Measurements from ENCODE around the gene HOXC5.

Gene HOXC5

GRCh38 chr12:54019091-54019811 lies 13.6 kb upstream of the HOXC5 start:
- no peak for DNase-seq (ENCODE audit: low read depth in 4 of 4, low spot score in 1 of 4)

- no peak for DNase-seq (ENCODE audit: low read depth in 4 of 4, low spot score in 1 of 4)
Measured at GRCh38 chr12:54019924-54020590, 12.8 kb upstream of the HOXC5 start.

DNA sequence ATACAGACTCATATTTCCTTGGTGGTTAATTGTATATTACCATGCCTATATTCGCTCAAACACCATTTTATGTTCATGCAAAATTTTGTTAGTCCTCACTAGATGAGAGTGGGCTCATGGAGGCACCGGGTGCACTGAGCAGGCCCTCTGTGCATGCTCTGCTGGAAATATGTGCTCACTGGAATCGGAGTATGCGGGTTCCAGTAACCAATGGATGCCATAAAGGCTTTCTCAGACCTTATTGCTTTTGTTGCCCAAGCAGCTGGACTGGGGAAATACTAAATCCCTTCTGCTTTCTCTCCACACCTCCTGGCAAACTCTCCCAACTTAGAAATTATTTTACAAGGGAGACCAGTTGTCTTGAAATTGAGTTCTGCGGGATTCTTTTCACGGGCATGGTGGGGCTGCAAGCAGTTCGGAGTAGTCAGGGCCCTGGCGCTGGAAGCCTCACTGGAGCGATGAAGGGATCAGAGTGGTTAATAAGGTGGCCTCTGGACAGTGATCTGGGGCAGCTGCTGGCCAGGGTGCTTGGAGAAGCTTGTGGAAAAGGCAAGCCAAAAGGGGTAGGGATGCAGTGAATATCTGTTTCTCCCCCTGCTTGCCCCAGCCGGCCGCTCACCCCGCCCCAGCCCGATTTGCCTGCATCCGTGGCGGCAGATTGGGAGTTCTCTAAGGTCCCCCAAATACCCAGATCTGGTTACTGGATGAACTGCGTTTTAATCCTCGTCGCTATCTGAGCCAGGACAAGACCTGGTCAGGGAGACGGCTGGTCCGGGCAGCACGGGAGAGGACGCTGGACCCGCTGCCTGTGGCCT lies 12.1 kb upstream of the HOXC5 start:
- DNase-seq (ENCODE audit: low read depth in 4 of 4, low spot score in 1 of 4): no peak

DNA sequence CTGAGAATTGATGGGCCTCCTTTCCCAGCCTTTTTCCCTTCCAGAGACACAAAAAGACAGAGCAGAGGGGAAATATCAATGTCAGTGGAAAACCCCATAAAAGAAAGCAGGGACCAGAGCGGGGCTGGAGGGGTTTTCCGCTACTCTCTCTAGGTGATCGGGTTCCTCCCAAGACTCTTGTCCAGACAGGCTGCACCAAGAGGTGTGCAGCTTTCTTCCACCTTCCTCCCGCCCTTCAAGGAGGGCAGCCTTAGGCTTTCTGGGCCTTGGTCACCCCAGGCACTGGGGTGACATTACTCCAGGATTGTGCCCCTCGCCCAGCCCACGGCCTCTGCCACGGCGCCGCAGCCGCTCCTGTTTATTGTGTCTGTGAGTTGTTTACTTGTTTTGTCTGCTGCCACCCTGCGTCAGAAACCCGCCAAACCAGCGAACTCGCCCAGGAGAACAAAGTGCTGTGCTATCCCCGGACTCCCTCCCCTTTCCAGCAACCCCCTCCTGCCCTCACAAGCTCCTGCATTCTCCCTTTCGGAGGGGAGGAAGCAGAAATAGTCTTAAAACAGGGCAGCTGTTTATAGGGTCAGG lies 11.3 kb upstream of the HOXC5 start:
- DNase-seq (ENCODE audit: low read depth in 4 of 4, low spot score in 1 of 4): no peak

- DNase-seq (ENCODE audit: low read depth in 4 of 4, low spot score in 1 of 4): no peak
Measured at GRCh38 chr12:54022960-54023884, 9.6 kb upstream of the HOXC5 start.

GRCh38 chr12:54024127-54024526 lies 8.7 kb upstream of the HOXC5 start:
- DNase-seq (ENCODE audit: low read depth in 4 of 4, low spot score in 1 of 4): no peak

DNA sequence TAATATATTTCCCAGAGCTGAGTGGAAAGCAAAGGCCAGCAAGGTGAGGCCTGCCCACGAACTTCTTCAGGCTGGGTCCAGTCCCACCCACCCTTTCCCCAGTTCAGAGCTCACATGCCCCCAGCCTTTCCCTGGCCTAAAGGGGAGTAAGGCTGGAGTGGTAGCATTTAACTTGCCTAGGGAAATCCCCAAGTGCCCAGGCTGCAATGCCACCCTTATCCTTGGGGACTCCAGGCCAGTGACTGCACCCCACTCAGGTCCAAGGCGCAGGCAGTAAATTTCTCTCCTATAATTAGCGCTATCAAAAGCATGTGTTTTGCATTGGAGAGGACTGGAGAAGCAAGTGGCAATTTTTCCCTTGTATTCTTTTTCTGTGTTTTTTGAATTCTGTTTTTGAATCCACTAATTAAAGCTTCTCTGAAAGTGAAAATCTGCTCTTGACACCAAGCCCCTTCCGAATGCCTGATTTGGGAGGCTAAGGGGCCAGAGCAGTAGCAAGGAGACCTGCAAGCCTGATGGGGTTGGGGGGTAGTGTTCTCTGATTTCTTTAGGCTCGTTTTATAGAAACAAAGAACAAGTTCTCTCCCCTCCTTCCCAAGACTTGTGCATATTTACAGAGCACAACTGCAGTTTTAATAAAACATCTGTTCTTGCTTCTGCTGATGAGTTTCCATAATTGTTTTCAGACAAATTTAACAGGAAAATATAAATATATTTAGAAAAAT lies 8.1 kb upstream of the HOXC5 start:
- DNase-seq (ENCODE audit: low read depth in 4 of 4, low spot score in 1 of 4): no peak

- DNase-seq (ENCODE audit: low read depth in 4 of 4, low spot score in 1 of 4): no peak
Measured at GRCh38 chr12:54025499-54026405, 7.1 kb upstream of the HOXC5 start.

DNA sequence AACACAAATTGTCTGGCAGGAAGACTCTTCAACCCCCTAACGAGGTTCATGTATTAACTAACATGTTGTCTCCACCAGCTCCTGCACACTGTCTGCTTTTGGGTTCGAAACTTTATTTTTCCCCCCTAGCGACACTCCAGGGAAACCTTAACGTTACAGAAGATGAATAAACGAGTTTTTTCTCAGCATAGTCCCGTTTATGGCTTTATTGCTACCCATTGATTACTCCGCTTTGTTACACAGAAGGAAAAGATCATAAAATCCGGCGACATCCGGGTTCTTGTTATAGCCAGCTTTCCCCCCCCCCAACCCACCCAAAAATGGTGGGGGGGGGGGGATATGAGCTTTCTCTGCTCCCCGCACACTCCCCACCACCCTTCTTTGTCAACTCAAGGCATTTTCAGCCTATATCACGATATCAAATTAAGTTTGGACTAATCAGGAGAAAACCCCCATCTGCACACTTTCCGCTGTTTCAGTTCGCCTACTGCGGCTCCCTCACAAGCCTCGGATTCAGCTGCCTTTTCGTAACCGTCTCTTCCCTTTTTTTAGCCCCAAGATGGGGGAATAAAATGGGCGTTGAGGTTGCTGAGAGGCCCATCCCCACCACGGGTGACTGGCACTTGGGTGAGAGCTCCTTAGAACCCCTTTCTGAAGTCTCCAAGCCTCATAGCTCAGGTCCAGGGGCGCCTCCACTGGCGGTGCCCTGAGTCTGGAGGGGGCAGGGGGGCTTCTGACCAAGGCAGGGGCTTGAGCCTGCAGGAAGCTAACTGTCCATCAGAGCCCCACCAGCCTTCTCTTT lies 6.0 kb upstream of the HOXC5 start:
- DNase-seq (ENCODE audit: low read depth in 4 of 4, low spot score in 1 of 4): no peak

DNA sequence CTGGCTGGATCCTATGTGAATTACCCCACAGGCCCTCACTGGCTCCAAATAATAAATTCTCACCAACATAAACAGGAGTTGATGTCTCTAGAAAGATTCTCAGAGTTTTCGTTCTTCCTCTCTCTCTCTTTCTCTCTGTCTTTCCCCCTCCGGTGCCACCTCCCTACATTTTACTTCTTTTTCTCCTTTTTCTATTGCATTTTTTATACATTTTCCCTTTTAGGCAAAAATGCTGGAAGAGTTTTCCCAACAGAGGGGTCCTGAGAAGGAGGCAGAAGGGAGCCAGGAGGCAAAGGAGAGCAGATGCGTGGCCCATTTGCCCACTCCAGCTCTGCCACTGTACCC lies 5.4 kb upstream of the HOXC5 start:
- no peak for DNase-seq (ENCODE audit: low read depth in 4 of 4, low spot score in 1 of 4)

DNA sequence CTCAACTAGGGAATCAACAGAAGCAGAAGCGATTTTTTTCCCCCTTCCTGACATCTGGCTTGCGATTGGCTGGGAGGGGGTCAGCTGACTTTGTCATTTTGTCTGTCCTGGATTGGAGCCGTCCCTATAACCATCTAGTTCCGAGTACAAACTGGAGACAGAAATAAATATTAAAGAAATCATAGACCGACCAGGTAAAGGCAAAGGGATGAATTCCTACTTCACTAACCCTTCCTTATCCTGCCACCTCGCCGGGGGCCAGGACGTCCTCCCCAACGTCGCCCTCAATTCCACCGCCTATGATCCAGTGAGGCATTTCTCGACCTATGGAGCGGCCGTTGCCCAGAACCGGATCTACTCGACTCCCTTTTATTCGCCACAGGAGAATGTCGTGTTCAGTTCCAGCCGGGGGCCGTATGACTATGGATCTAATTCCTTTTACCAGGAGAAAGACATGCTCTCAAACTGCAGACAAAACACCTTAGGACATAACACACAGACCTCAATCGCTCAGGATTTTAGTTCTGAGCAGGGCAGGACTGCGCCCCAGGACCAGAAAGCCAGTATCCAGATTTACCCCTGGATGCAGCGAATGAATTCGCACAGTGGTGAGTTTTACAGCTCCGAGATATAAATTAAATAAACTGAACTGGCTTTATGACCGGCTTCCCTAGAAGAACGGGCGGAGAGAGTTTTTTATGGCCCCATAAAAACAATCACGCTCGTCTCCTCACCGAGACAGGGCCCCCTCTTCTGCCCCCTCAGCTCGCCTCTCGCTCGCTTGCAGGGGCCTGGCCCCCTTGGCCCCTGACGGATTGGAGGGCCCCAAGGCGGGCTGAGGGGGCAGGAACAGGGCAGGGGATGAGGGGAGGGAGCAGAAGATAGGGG lies 4.3 kb upstream of the HOXC5 start, which contains the start of gene HOXC6:
HOXC6 (plus strand) TSS at position 127 of the 888 bp plus-strand sequence; CDS start at position 209, 82 bp downstream.
- no peak for DNase-seq (ENCODE audit: low read depth in 4 of 4, low spot score in 1 of 4)

DNA sequence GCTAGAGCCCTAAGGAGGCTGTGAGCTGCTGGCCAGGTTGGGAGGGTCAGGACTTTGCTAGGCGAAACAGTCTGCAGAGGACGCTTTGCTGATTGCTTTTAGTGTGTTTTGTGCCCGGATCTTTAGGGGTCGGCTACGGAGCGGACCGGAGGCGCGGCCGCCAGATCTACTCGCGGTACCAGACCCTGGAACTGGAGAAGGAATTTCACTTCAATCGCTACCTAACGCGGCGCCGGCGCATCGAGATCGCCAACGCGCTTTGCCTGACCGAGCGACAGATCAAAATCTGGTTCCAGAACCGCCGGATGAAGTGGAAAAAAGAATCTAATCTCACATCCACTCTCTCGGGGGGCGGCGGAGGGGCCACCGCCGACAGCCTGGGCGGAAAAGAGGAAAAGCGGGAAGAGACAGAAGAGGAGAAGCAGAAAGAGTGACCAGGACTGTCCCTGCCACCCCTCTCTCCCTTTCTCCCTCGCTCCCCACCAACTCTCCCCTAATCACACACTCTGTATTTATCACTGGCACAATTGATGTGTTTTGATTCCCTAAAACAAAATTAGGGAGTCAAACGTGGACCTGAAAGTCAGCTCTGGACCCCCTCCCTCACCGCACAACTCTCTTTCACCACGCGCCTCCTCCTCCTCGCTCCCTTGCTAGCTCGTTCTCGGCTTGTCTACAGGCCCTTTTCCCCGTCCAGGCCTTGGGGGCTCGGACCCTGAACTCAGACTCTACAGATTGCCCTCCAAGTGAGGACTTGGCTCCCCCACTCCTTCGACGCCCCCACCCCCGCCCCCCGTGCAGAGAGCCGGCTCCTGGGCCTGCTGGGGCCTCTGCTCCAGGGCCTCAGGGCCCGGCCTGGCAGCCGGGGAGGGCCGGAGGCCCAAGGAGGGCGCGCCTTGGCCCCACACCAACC lies 3.1 kb upstream of the HOXC5 start:
- no peak for DNase-seq (ENCODE audit: low read depth in 4 of 4, low spot score in 1 of 4)

GRCh38 chr12:54030442-54030801 lies 2.4 kb upstream of the HOXC5 start:
- DNase-seq (ENCODE audit: low read depth in 4 of 4, low spot score in 1 of 4): no peak

- no peak for DNase-seq (ENCODE audit: low read depth in 4 of 4, low spot score in 1 of 4)
Measured at GRCh38 chr12:54030889-54031471, 1.9 kb upstream of the HOXC5 start.

DNA sequence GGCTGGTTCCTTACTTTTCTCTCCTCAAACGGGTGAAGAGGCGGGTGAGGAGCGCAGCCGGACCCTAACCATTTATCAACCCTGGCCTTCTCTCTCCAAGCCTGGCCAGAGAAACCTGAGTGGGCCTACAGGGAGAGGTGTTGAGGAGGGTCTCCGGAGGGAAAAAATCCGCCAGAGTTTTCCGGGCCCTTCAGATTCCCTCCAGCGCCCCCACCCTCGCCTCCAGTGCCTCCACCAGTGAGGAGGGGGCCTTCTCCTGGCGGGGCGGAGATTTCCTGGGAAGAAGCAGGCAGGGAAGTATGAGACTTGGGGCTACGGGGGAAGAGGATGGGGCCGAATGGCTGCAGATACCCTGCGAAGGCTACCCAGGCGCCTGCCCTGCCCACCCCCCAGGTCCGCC lies 1.4 kb upstream of the HOXC5 start:
- DNase-seq (ENCODE audit: low read depth in 4 of 4, low spot score in 1 of 4): no peak
